ENCODE data around the gene ETV4.

Gene ETV4

GRCh38 chr17:43546319-43547188 lies at the start of gene ETV4:
TSS of gene ETV4 (minus strand) at chr17:43546340. CDS start at chr17:43545617, 723 bp downstream.
- in situ Hi-C loops (cut with HindIII; ENCODE audit: low sequenced_read_pairs), result no loop called here

GRCh38 chr17:43595466-43595865 lies 49.3 kb upstream of the ETV4 start:
- in situ Hi-C loops (cut with HindIII; ENCODE audit: low sequenced_read_pairs), result no loop called here

GRCh38 chr17:43591779-43592562 lies 45.8 kb upstream of the ETV4 start:
- in situ Hi-C loops (cut with HindIII; ENCODE audit: low sequenced_read_pairs), result no loop called here

GRCh38 chr17:43591001-43591400 lies 44.9 kb upstream of the ETV4 start:
- in situ Hi-C loops (cut with HindIII; ENCODE audit: low sequenced_read_pairs), result no loop called here

- in situ Hi-C loops (cut with HindIII; ENCODE audit: low sequenced_read_pairs), result loop anchor here (10.0 kb wide), 1 partner anchor 236 kb away; no protein-coding TSS in a partner anchor
Measured at GRCh38 chr17:43588664-43589435, 42.7 kb upstream of the ETV4 start.

GRCh38 chr17:43588121-43588520 lies 42.0 kb upstream of the ETV4 start:
- in situ Hi-C loops (cut with HindIII; ENCODE audit: low sequenced_read_pairs), result loop anchor here (10.0 kb wide), 1 partner anchor 237 kb away; no protein-coding TSS in a partner anchor

GRCh38 chr17:43587647-43588046 lies 41.5 kb upstream of the ETV4 start:
- in situ Hi-C loops (cut with HindIII; ENCODE audit: low sequenced_read_pairs), result loop anchor here (10.0 kb wide), 1 partner anchor 237 kb away; no protein-coding TSS in a partner anchor

- in situ Hi-C loops (cut with HindIII; ENCODE audit: low sequenced_read_pairs), result loop anchor here (5.0 to 10.0 kb wide), 3 partner anchors 88 to 240 kb away; no protein-coding TSS in a partner anchor
Measured at GRCh38 chr17:43584666-43585102, 38.5 kb upstream of the ETV4 start.

GRCh38 chr17:43583332-43583731 lies 37.2 kb upstream of the ETV4 start:
- in situ Hi-C loops (cut with HindIII; ENCODE audit: low sequenced_read_pairs), result loop anchor here (5.0 to 10.0 kb wide), 3 partner anchors 89 to 241 kb away; no protein-coding TSS in a partner anchor

GRCh38 chr17:43581613-43582012 lies 35.5 kb upstream of the ETV4 start:
- in situ Hi-C loops (cut with HindIII; ENCODE audit: low sequenced_read_pairs), result loop anchor here (5.0 to 10.0 kb wide), 3 partner anchors 91 to 243 kb away; no protein-coding TSS in a partner anchor

GRCh38 chr17:43581130-43581529 lies 35.0 kb upstream of the ETV4 start:
- in situ Hi-C loops (cut with HindIII; ENCODE audit: low sequenced_read_pairs), result loop anchor here (5.0 to 10.0 kb wide), 3 partner anchors 91 to 244 kb away; no protein-coding TSS in a partner anchor

- in situ Hi-C loops (cut with HindIII; ENCODE audit: low sequenced_read_pairs), result loop anchor here (5.0 to 10.0 kb wide), 3 partner anchors 93 to 245 kb away; no protein-coding TSS in a partner anchor
Measured at GRCh38 chr17:43579566-43580140, 33.5 kb upstream of the ETV4 start.

- in situ Hi-C loops (cut with HindIII; ENCODE audit: low sequenced_read_pairs), result no loop called here
Measured at GRCh38 chr17:43578699-43579565, 32.8 kb upstream of the ETV4 start.

- in situ Hi-C loops (cut with HindIII; ENCODE audit: low sequenced_read_pairs), result no loop called here
Measured at GRCh38 chr17:43578404-43578698, 32.2 kb upstream of the ETV4 start.

- in situ Hi-C loops (cut with HindIII; ENCODE audit: low sequenced_read_pairs), result no loop called here
Measured at GRCh38 chr17:43577664-43578403, 31.7 kb upstream of the ETV4 start.

GRCh38 chr17:43576563-43577229 lies 30.6 kb upstream of the ETV4 start:
- in situ Hi-C loops (cut with HindIII; ENCODE audit: low sequenced_read_pairs), result no loop called here

GRCh38 chr17:43574896-43575525 lies 28.9 kb upstream of the ETV4 start:
- in situ Hi-C loops (cut with HindIII; ENCODE audit: low sequenced_read_pairs), result loop anchor here (5.0 kb wide), 1 partner anchor 48 kb away; no protein-coding TSS in a partner anchor
